ENCODE measurements around the gene NGDN.

Gene NGDN

GRCh38 chr14:23520899-23521533, 51.5 kb downstream of the NGDN start (continued):
- TF ChIP-seq, protein P1, sequence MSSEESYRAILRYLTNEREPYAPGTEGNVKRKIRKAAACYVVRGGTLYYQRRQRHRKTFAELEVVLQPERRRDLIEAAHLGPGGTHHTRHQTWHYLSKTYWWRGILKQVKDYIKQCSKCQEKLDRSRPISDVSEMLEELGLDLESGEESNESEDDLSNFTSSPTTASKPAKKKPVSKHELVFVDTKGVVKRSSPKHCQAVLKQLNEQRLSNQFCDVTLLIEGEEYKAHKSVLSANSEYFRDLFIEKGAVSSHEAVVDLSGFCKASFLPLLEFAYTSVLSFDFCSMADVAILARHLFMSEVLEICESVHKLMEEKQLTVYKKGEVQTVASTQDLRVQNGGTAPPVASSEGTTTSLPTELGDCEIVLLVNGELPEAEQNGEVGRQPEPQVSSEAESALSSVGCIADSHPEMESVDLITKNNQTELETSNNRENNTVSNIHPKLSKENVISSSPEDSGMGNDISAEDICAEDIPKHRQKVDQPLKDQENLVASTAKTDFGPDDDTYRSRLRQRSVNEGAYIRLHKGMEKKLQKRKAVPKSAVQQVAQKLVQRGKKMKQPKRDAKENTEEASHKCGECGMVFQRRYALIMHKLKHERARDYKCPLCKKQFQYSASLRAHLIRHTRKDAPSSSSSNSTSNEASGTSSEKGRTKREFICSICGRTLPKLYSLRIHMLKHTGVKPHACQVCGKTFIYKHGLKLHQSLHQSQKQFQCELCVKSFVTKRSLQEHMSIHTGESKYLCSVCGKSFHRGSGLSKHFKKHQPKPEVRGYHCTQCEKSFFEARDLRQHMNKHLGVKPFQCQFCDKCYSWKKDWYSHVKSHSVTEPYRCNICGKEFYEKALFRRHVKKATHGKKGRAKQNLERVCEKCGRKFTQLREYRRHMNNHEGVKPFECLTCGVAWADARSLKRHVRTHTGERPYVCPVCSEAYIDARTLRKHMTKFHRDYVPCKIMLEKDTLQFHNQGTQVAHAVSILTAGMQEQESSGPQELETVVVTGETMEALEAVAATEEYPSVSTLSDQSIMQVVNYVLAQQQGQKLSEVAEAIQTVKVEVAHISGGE (tag by site-specific recombination; conservative IDR thresholded peaks at IDR 0.05; ENCODE audit: low read depth) = no peak

- TF ChIP-seq ZNF2 (tag by site-specific recombination; IDR thresholded peaks at IDR 0.05) (no peak), EGR2 (tag by site-specific recombination; IDR thresholded peaks at IDR 0.05; ENCODE audit: low read depth) (no peak), ZNF239 (tag by site-specific recombination; IDR thresholded peaks at IDR 0.05) (no peak), ZNF211 (tag by site-specific recombination; IDR thresholded peaks at IDR 0.05; ENCODE audit: low read depth) (no peak)
- CTCF ChIA-PET = interaction anchor here (0.7 to 1.3 kb wide), 3 partner anchors 17 to 50 kb away, joined by 3 to 4 read pairs (median 3); no protein-coding TSS in a partner anchor
- peaks cover 0 to 15% of the 10 kb centered on the region in 2 experiments; a peak in 1 of 3 replicates for H3K36me3 ChIP-seq (ENCODE audit: control insufficient read depth in 2 of 2, insufficient read depth in 1 of 2, low read length in 2 of 2)
- H3K4me3 ChIP-seq (ENCODE audit: low read depth, low read length) = no peak overlapping the region
- H3K9me3 ChIP-seq (ENCODE audit: control insufficient read depth, insufficient read depth, low read depth, low read length) = no peaks in the 10 kb centered on the region
- H3K4me1 ChIP-seq (ENCODE audit: control insufficient read depth, insufficient read depth, low read length) = no peaks in the 10 kb centered on the region
- POLR2A ChIA-PET = no interaction called here
- no peak overlapping the region for H3K27ac ChIP-seq (ENCODE audit: extremely low read depth, low read depth, low read length)
These were observed 52.5 kb downstream of the NGDN start for GRCh38 chr14:23521785-23522640.

GRCh38 chr14:23522643-23523198, 53.2 kb downstream of the NGDN start:
- POLR2A ChIA-PET = no interaction called here
- CTCF ChIA-PET = interaction anchor here (1.0 kb wide), 1 partner anchor 36 kb away, joined by 4 read pairs; no protein-coding TSS in a partner anchor
- no peak for TF ChIP-seq RBAK (tag by site-specific recombination; IDR thresholded peaks at IDR 0.05)
- TF ChIP-seq ZNF558 (tag by site-specific recombination; IDR thresholded peaks at IDR 0.05) = no peak
- no peak for TF ChIP-seq ZBTB21 (tag by site-specific recombination; IDR thresholded peaks at IDR 0.05)
- no peak for TF ChIP-seq EGR2 (tag by site-specific recombination; IDR thresholded peaks at IDR 0.05; ENCODE audit: low read depth)
- TF ChIP-seq PATZ1 (tag by site-specific recombination; IDR thresholded peaks at IDR 0.05) = no peak
- TF ChIP-seq, protein P2, sequence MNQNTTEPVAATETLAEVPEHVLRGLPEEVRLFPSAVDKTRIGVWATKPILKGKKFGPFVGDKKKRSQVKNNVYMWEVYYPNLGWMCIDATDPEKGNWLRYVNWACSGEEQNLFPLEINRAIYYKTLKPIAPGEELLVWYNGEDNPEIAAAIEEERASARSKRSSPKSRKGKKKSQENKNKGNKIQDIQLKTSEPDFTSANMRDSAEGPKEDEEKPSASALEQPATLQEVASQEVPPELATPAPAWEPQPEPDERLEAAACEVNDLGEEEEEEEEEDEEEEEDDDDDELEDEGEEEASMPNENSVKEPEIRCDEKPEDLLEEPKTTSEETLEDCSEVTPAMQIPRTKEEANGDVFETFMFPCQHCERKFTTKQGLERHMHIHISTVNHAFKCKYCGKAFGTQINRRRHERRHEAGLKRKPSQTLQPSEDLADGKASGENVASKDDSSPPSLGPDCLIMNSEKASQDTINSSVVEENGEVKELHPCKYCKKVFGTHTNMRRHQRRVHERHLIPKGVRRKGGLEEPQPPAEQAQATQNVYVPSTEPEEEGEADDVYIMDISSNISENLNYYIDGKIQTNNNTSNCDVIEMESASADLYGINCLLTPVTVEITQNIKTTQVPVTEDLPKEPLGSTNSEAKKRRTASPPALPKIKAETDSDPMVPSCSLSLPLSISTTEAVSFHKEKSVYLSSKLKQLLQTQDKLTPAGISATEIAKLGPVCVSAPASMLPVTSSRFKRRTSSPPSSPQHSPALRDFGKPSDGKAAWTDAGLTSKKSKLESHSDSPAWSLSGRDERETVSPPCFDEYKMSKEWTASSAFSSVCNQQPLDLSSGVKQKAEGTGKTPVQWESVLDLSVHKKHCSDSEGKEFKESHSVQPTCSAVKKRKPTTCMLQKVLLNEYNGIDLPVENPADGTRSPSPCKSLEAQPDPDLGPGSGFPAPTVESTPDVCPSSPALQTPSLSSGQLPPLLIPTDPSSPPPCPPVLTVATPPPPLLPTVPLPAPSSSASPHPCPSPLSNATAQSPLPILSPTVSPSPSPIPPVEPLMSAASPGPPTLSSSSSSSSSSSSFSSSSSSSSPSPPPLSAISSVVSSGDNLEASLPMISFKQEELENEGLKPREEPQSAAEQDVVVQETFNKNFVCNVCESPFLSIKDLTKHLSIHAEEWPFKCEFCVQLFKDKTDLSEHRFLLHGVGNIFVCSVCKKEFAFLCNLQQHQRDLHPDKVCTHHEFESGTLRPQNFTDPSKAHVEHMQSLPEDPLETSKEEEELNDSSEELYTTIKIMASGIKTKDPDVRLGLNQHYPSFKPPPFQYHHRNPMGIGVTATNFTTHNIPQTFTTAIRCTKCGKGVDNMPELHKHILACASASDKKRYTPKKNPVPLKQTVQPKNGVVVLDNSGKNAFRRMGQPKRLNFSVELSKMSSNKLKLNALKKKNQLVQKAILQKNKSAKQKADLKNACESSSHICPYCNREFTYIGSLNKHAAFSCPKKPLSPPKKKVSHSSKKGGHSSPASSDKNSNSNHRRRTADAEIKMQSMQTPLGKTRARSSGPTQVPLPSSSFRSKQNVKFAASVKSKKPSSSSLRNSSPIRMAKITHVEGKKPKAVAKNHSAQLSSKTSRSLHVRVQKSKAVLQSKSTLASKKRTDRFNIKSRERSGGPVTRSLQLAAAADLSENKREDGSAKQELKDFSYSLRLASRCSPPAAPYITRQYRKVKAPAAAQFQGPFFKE (tag by site-specific recombination; IDR thresholded peaks at IDR 0.05; ENCODE audit: borderline replicate concordance) = no peak
- no peak for TF ChIP-seq ZNF670 (tag by site-specific recombination; IDR thresholded peaks at IDR 0.05; ENCODE audit: low read depth)
- TF ChIP-seq KLF7 (tag by site-specific recombination; IDR thresholded peaks at IDR 0.05; ENCODE audit: borderline replicate concordance) = no peak
- no peak for TF ChIP-seq MZF1 (tag by site-specific recombination; IDR thresholded peaks at IDR 0.05; ENCODE audit: borderline replicate concordance)
- no peak for TF ChIP-seq SETDB1 (IDR thresholded peaks at IDR 0.05; ENCODE audit: insufficient read length, low read length)
- TF ChIP-seq PRDM1 (tag by site-specific recombination; IDR thresholded peaks at IDR 0.05) = no peak
- TF ChIP-seq ZNF626 (tag by site-specific recombination; IDR thresholded peaks at IDR 0.05) = no peak
- no peak for TF ChIP-seq ZNF391 (tag by site-specific recombination; IDR thresholded peaks at IDR 0.05; ENCODE audit: borderline replicate concordance, low read depth)
- TF ChIP-seq SCRT1 (tag by site-specific recombination; IDR thresholded peaks at IDR 0.05; ENCODE audit: borderline replicate concordance) = no peak
- no peak for TF ChIP-seq OSR2 (tag by site-specific recombination; IDR thresholded peaks at IDR 0.05)

More at GRCh38 chr14:23522643-23523198, 53.2 kb downstream of the NGDN start:
- Histone ChIP-seq H3K4me1 (ENCODE audit: control insufficient read depth, insufficient read depth, low read length) (no peaks in the 10 kb centered on the region), H3K27ac (ENCODE audit: extremely low read depth, low read depth, low read length) (no peak overlapping the region), H3K9me3 (ENCODE audit: control insufficient read depth, insufficient read depth, low read depth, low read length) (no peaks in the 10 kb centered on the region), H3K36me3 (ENCODE audit: control insufficient read depth in 2 of 2, insufficient read depth in 1 of 2, low read length in 2 of 2) (peaks cover 0 to 21% of the 10 kb centered on the region in 2 experiments; a peak in 2 of 3 replicates), H3K4me3 (ENCODE audit: low read depth, low read length) (no peak overlapping the region)
